DOHH2 (cell line): ENCODE data around the gene CATSPERD.

Experiments used
- CTCF ChIP-seq: fragments of 200-600 bp; sonication (generic); IDR thresholded peaks from one replicate; pipeline ENCODE4 v1.5.1; 2014; ENCODE audit warnings: antibody characterized with exemption, mild to moderate bottlenecking, low read depth, low read length; ENCODE audit not compliant: poor library complexity, severe bottlenecking
- EZH2phosphoT487 ChIP-seq: fragments of 200-600 bp; sonication (generic); IDR thresholded peaks from 2 replicates; pipeline ENCODE4 v1.6.1; 2017; ENCODE audit warnings: borderline replicate concordance, mild to moderate bottlenecking, antibody characterized with exemption, low read length, moderate library complexity, mixed read lengths

- no peak for TF ChIP-seq CTCF
- no peak for TF ChIP-seq EZH2phosphoT487
Observed at GRCh38 chr19:5671600-5671999, 48.8 kb upstream of the CATSPERD start.
